Inferior parietal cortex (tissue), 1 donor: ENCODE data around the gene GRID1.

Source experiments
- DNase-seq: peaks from one replicate; pipeline ENCODE4 v3.0.0-alpha.2; 2016; ENCODE audit errors: extremely low spot score

Gene GRID1

GRCh38 chr10:86370006-86370585 lies 3.5 kb upstream of the GRID1 start:
- no peak for DNase-seq

- DNase-seq = no peak
Observed at GRCh38 chr10:86368987-86369386, 2.4 kb upstream of the GRID1 start.

GRCh38 chr10:86368046-86368445 lies 1.5 kb upstream of the GRID1 start:
- no peak for DNase-seq

GRCh38 chr10:86367152-86367951 lies 757 bp upstream of the GRID1 start:
- no peak for DNase-seq

GRCh38 chr10:86366902-86367151 lies 232 bp upstream of the GRID1 start:
- DNase-seq = peak; percentile 64

- no peak for DNase-seq
Observed at GRCh38 chr10:86365346-86366032, 1.1 kb downstream of the GRID1 start.

GRCh38 chr10:86364491-86365345 lies 1.9 kb downstream of the GRID1 start:
- DNase-seq = no peak

- DNase-seq = no peak
Observed at GRCh38 chr10:86363833-86364490, 2.6 kb downstream of the GRID1 start.

GRCh38 chr10:86363184-86363832 lies 3.3 kb downstream of the GRID1 start:
- DNase-seq = peak; percentile 62

GRCh38 chr10:86362586-86363183 lies 3.9 kb downstream of the GRID1 start:
- DNase-seq = no peak

- DNase-seq = no peak
Observed at GRCh38 chr10:86362129-86362527, 4.5 kb downstream of the GRID1 start.

- no peak for DNase-seq
Observed at GRCh38 chr10:86361156-86362128, 5.2 kb downstream of the GRID1 start.

- no peak for DNase-seq
Observed at GRCh38 chr10:86360657-86361056, 5.9 kb downstream of the GRID1 start.

- no peak for DNase-seq
Observed at GRCh38 chr10:86359954-86360353, 6.6 kb downstream of the GRID1 start.

GRCh38 chr10:86359111-86359510 lies 7.5 kb downstream of the GRID1 start:
- DNase-seq = no peak

GRCh38 chr10:86357676-86358075 lies 8.9 kb downstream of the GRID1 start:
- DNase-seq = no peak

GRCh38 chr10:86357041-86357440 lies 9.6 kb downstream of the GRID1 start:
- no peak for DNase-seq

- no peak for DNase-seq
Observed at GRCh38 chr10:86356296-86356695, 10.3 kb downstream of the GRID1 start.

GRCh38 chr10:86355571-86356038 lies 11.0 kb downstream of the GRID1 start:
- peak; percentile 92 for DNase-seq
